Central memory CD8-positive, alpha-beta T cell (primary cell): ENCODE measurements around the gene DUSP15.

Experiments
- ATAC-seq: fragments of 150-1000 bp; cut with Tn5 transposase; replicated peaks from 2 replicates; pipeline ENCODE4 v1.10.0; 2022; ENCODE audit warnings: mild to moderate bottlenecking, moderate FRiP score, moderate number of reproducible peaks; ENCODE audit not compliant: poor library complexity, severe bottlenecking; ENCODE audit errors: extremely low read depth
- DNase-seq, 2 donors: peaks; one replicate each; pipeline ENCODE4 v3.0.0; 2021; ENCODE audit warnings: low spot score in 2 of 2
- H3K27ac Mint-ChIP-seq: one replicate; pipeline ENCODE4 v1.8.0; 2022; ENCODE audit warnings: low read depth, mild to moderate bottlenecking, moderate library complexity, mixed read lengths
- H3K27me3 Mint-ChIP-seq: one replicate; pipeline ENCODE4 v1.8.0; 2022; ENCODE audit warnings: mixed read lengths
- H3K36me3 Mint-ChIP-seq: one replicate; pipeline ENCODE4 v1.8.0; 2022; ENCODE audit warnings: mild to moderate bottlenecking, moderate library complexity, mixed read lengths; ENCODE audit not compliant: insufficient read depth
- H3K4me1 Mint-ChIP-seq: one replicate; pipeline ENCODE4 v1.8.0; 2022; ENCODE audit warnings: mixed read lengths
- H3K4me3 Mint-ChIP-seq: one replicate; pipeline ENCODE4 v1.8.0; 2022; ENCODE audit warnings: mild to moderate bottlenecking, moderate library complexity, mixed read lengths
- H3K9me3 Mint-ChIP-seq: one replicate; pipeline ENCODE4 v1.8.0; 2022; ENCODE audit warnings: mixed read lengths

The DUSP15 gene

GRCh38 chr20:31849306-31849930, 20.9 kb downstream of the DUSP15 start:
- Mint-ChIP-seq H3K4me3 (no peak overlapping the region), H3K4me1 (no peaks in the 10 kb centered on the region), H3K9me3 (no peaks in the 10 kb centered on the region), H3K27me3 (peaks cover 16% of the 10 kb centered on the region), H3K27ac (no peak overlapping the region), H3K36me3 (no peaks in the 10 kb centered on the region)
- no peak for ATAC-seq
- DNase-seq = no peak

DNA sequence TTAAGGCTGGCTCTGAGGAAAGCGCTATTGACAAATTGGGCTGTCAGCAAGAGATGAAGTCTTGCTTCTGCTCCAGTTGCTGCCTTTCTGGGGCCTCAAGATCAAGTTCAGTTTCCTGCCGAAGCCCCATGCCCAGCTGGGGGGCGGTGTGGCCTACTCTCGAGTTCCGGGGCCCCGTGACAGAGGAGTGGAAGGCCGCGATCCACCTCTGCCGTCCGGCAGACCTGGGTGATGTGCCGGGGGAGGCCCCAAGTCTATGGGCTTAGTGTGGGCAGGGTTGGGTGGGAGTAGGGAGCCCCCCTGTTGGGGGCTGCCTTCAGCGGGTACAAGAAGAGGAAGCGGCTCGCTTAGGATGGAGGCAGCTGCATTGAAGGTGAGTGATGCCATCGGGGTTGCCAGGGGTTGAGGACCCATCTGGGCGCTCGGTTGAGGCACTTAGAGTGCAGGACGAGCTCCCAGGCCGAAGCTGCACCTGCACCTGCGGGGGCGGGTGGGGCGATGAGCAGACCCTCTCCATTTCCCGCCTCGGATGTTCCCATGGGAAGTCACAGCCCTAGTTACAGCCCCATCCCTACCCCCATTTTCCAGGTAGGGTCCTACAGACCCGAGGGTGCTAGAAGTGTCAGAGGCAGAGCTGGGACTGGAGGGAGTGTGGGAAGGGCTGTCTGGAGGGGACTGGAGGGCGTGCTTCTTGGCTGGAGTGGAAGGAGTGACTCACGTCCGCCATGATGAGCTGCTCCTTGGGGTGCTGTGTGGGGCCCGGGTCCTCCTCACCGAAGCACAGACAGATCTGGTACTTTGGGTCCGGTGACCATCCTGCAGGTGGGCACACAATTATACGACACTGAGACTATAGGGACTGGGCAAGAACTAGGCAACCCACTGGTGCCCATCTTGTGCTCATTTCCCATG, 22.0 kb downstream of the DUSP15 start:
- no peaks in the 10 kb centered on the region for H3K4me1 Mint-ChIP-seq
- H3K9me3 Mint-ChIP-seq = no peaks in the 10 kb centered on the region
- ATAC-seq (no peak), DNase-seq (no peak)
- H3K27ac Mint-ChIP-seq = no peak overlapping the region
- peaks cover 16% of the 10 kb centered on the region for H3K27me3 Mint-ChIP-seq
- no peaks in the 10 kb centered on the region for H3K36me3 Mint-ChIP-seq
- no peak overlapping the region for H3K4me3 Mint-ChIP-seq

DNA sequence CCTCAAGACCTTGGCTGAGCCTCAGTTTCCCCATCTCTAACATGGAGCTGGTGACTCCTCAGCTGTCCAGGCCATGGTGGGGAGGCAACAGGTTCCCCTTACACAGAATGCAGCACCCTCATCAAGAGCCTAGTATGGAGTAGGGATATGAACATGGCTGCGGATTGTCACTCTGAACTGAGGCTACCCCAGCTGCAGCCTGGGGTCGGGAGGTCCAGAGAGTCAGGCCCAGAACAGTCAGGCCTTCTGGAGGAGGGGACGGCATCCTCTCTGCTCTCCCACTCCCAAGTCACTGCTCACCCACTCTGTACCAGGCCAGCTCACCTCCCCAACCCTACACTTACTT, 23.6 kb downstream of the DUSP15 start:
- peaks cover 16% of the 10 kb centered on the region for H3K27me3 Mint-ChIP-seq

DNA sequence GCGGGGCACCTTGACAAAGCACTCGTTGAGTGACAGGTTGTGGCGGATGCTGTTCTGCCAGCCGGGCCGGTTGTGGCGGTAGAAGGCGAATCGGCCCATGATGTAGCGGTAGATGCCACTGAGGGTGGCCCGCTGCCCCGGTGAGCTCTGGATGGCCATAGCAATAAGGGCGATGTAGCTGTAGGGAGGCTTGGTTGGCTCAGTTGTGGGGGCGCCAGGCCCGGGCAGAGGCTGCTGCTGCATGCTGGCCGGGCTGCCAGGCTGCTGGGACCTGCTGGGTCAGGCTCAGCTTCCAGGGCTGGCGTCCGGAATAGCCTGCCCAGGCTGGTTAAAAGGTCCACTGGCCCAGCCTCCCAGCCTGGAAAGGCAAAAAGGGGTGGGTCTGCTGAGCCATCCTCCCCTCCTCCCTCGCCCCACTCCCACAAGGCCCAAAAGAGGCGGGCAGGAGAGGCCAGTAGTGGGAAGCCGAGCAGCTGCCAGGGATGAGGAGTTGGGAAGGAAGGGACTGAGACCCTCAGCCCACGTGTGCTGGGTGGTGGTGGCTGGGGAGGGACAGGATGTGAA, 24.9 kb downstream of the DUSP15 start, which contains the start of gene FOXS1:
TSS of gene FOXS1 (minus strand) at position 305 of the 564 bp plus-strand sequence. CDS start at position 243, 62 bp downstream.
- DNase-seq = no peak
- Mint-ChIP-seq H3K4me3 (no peak within 1 kb of the TSS), H3K27me3 (peaks cover 2% of the 10 kb centered on the region), H3K27ac (no peak within 1 kb of the TSS), H3K4me1 (no peaks in the 10 kb centered on the region), H3K36me3 (no peaks in the 10 kb centered on the region), H3K9me3 (no peaks in the 10 kb centered on the region)
- no peak for ATAC-seq

More for the DNA sequence above, 23.6 kb downstream of the DUSP15 start:
- Mint-ChIP-seq H3K4me3 (no peak overlapping the region), H3K27ac (no peak overlapping the region), H3K9me3 (no peaks in the 10 kb centered on the region), H3K36me3 (no peaks in the 10 kb centered on the region), H3K4me1 (no peaks in the 10 kb centered on the region)
- no peak for ATAC-seq
- DNase-seq = no peak

GRCh38 chr20:31844737-31845299, 25.5 kb downstream of the DUSP15 start:
- Mint-ChIP-seq H3K27ac (no peak overlapping the region), H3K4me1 (no peaks in the 10 kb centered on the region), H3K4me3 (no peak overlapping the region), H3K9me3 (no peaks in the 10 kb centered on the region), H3K27me3 (no peaks in the 10 kb centered on the region), H3K36me3 (no peaks in the 10 kb centered on the region)
- DNase-seq (no peak), ATAC-seq (no peak)

GRCh38 chr20:31843881-31844280, 26.4 kb downstream of the DUSP15 start:
- no peak for DNase-seq
- Mint-ChIP-seq H3K9me3 (no peaks in the 10 kb centered on the region), H3K4me3 (no peak overlapping the region), H3K27ac (no peak overlapping the region), H3K27me3 (no peaks in the 10 kb centered on the region), H3K4me1 (no peaks in the 10 kb centered on the region), H3K36me3 (no peaks in the 10 kb centered on the region)
- no peak for ATAC-seq

DNA sequence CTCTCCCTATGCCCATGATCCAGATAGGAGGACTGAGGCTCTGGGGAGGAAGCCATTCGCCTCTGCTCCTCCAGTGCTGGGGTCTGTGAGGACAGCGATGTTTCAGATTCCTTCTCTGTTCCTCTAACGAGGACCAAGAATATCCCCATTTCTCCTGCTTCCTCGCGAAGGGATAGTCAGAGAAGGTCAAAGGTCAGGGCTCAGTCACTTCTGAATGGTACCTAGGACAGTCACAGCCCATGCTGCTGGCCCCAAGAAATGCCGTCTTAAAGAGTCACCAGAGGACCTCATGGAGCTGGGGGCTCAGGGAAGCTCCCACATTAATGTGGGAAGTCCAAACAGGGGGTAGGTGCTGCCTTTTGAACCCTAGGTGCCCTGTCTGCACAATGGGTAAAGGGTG, 27.0 kb downstream of the DUSP15 start:
- Mint-ChIP-seq H3K27me3 (no peaks in the 10 kb centered on the region), H3K4me1 (no peaks in the 10 kb centered on the region), H3K4me3 (no peak overlapping the region), H3K36me3 (no peaks in the 10 kb centered on the region), H3K27ac (no peak overlapping the region), H3K9me3 (no peaks in the 10 kb centered on the region)
- DNase-seq (no peak), ATAC-seq (no peak)

DNA sequence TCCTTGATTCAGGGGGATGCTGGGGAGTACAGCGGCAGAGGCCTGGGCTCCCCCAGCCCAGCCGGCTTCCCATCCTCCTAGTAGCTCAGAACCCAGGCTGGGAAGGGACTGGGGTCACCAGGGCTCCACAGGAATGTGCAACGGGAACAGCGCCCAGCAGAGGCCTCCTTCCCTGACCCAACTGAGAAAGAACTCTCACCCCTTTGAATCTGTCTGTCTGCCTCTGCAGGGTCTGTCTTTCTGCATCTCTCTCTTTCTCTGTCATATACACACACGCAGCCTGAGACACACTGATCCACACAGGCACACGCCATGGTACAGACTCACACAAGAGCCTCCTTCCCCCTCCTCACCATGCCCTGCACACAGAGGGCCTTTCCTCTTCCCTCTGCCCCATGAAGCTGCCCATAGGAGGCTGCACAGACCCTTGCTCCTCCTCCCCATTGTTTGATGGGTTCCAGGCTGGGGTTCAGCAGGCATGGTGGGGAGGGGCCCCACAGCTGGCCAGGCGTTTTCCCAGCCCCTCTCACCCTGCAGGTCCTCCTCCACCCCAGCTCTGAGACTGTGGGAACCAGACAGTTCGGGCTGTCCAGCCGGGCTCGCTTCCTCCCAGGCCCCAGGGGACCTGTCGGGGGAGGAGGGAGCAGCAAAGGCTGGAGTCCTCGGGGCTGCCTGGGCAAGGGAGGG, 27.7 kb downstream of the DUSP15 start:
- no peak for ATAC-seq
- Mint-ChIP-seq H3K9me3 (no peaks in the 10 kb centered on the region), H3K27me3 (no peaks in the 10 kb centered on the region), H3K27ac (no peak overlapping the region), H3K36me3 (no peaks in the 10 kb centered on the region), H3K4me3 (no peak overlapping the region), H3K4me1 (no peaks in the 10 kb centered on the region)
- DNase-seq = no peak

DNA sequence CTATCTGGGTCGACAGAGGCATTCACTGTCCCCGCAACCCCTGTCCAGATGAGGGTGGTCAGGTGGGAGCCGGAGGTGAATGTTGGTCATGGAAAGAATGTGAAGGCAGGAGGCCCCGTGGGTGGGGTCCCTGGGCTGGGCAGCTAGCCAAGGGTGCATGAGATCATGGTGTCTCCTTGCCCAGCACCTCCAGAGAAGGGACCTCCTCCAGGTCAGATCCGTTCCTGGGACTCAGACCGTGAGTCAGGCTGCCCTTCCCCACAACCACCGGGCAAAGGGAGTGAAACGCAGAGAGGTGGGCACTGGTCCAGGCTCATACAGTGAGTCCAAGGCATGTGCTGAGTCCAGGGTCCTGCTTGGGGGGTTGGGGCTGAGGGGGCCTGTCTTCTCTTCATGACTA, 28.4 kb downstream of the DUSP15 start:
- no peak for DNase-seq
- ATAC-seq = no peak
- Mint-ChIP-seq H3K4me1 (no peaks in the 10 kb centered on the region), H3K36me3 (no peaks in the 10 kb centered on the region), H3K27me3 (no peaks in the 10 kb centered on the region), H3K4me3 (no peak overlapping the region), H3K9me3 (no peaks in the 10 kb centered on the region), H3K27ac (no peak overlapping the region)

- Mint-ChIP-seq H3K27ac (no peak overlapping the region), H3K36me3 (no peaks in the 10 kb centered on the region), H3K4me1 (peaks cover 1% of the 10 kb centered on the region), H3K9me3 (no peaks in the 10 kb centered on the region), H3K27me3 (no peaks in the 10 kb centered on the region), H3K4me3 (no peak overlapping the region)
- DNase-seq = no peak
- no peak for ATAC-seq
Observed at GRCh38 chr20:31840906-31841816, 29.2 kb downstream of the DUSP15 start.

- Mint-ChIP-seq H3K27me3 (no peaks in the 10 kb centered on the region), H3K4me3 (no peak overlapping the region), H3K9me3 (no peaks in the 10 kb centered on the region), H3K4me1 (peaks cover 4% of the 10 kb centered on the region), H3K27ac (no peak overlapping the region), H3K36me3 (no peaks in the 10 kb centered on the region)
- DNase-seq (no peak), ATAC-seq (no peak)
Observed at GRCh38 chr20:31839782-31840487, 30.4 kb downstream of the DUSP15 start.
